ENCODE measurements around the gene CPT1A. TPM values are rescaled to one million over a fixed set of nuclear protein-coding genes. Genes with fewer than 3 reads are reported as not detected.

Gene CPT1A
- total and polyA plus RNA-seq, 10 of the 15 experiments (the other 5 are each of a cell fraction or from before 2014, with no cell fraction given), result 1.1 to 17.5 (median 6.0) TPM

- TF ChIP-seq CUX1 (IDR thresholded peaks at IDR 0.05; ENCODE audit: insufficient replicate concordance, low read depth, low read length) (no peak), REST (IDR thresholded peaks at IDR 0.05; ENCODE audit: low read depth, low read length) (no peak), SMC3 (IDR thresholded peaks at IDR 0.05; ENCODE audit: borderline replicate concordance, low read length) (no peak)
Observed at GRCh38 chr11:68761801-68762200, 79.9 kb downstream of the CPT1A start (continued).
